Muscle of arm (tissue), 14 donors: ENCODE measurements around the gene AJM1. TPM values are rescaled to one million over a fixed set of nuclear protein-coding genes. Genes with fewer than 3 reads are reported as not detected.
"Not testable (repeated sequence)": the region's sequence is repeated elsewhere in the genome, so short reads cannot be mapped to it uniquely, and the experiment has no call there.

Experiments
- DNase-seq: peaks from one replicate; pipeline ENCODE4 v3.0.0-alpha.2; 2013
- long read RNA-seq, 11 donors: transcript quantifications; one replicate each; lab custom pipeline, GENCODE V29; 2026
- polyA plus RNA-seq, 12 donors: library from polyadenylated mRNA; unstranded; fragments of 120-200 nt; gene quantifications; one replicate each; pipeline ENCODE4 v1.2.1, GENCODE V29; 2013; ENCODE audit not compliant: insufficient read length in 12 of 12

AJM1 gene
- polyA plus RNA-seq, result 1 to 10 TPM in 10 of 12 donors, under 1 TPM in 1, not detected in 1; 0.93 to 7.0 (median 1.5) TPM
- long read RNA-seq, donor 1, full-length matches to known transcripts, result 21 of 21 reads
- long read RNA-seq, donor 1, partial matches to known transcripts, result 0 of 21 reads
- long read RNA-seq, donor 1, other reads (novel, unspliced or antisense), result 0 of 21 reads
- long read RNA-seq, donor 2, full-length matches to known transcripts, result 5 of 5 reads
- long read RNA-seq, donor 2, partial matches to known transcripts, result 0 of 5 reads
- long read RNA-seq, donor 2, other reads (novel, unspliced or antisense), result 0 of 5 reads
- long read RNA-seq, donor 3, full-length matches to known transcripts, result 2 of 2 reads
- long read RNA-seq, donor 3, partial matches to known transcripts, result 0 of 2 reads
- long read RNA-seq, donor 3, other reads (novel, unspliced or antisense), result 0 of 2 reads
- long read RNA-seq, donor 4, full-length matches to known transcripts, result 1 of 1 reads
- long read RNA-seq, donor 4, partial matches to known transcripts, result 0 of 1 reads
- long read RNA-seq, donor 4, other reads (novel, unspliced or antisense), result 0 of 1 reads
- long read RNA-seq, donor 5, result 0 reads
- long read RNA-seq, donor 6, full-length matches to known transcripts, result 2 of 2 reads
- long read RNA-seq, donor 6, partial matches to known transcripts, result 0 of 2 reads
- long read RNA-seq, donor 6, other reads (novel, unspliced or antisense), result 0 of 2 reads
- long read RNA-seq, donor 7, full-length matches to known transcripts, result 2 of 2 reads
- long read RNA-seq, donor 7, partial matches to known transcripts, result 0 of 2 reads
- long read RNA-seq, donor 7, other reads (novel, unspliced or antisense), result 0 of 2 reads
- long read RNA-seq, donor 8, full-length matches to known transcripts, result 9 of 9 reads
- long read RNA-seq, donor 8, partial matches to known transcripts, result 0 of 9 reads
- long read RNA-seq, donor 8, other reads (novel, unspliced or antisense), result 0 of 9 reads
- long read RNA-seq, donor 9, full-length matches to known transcripts, result 2 of 2 reads
- long read RNA-seq, donor 9, partial matches to known transcripts, result 0 of 2 reads
- long read RNA-seq, donor 9, other reads (novel, unspliced or antisense), result 0 of 2 reads
- long read RNA-seq, donor 10, full-length matches to known transcripts, result 5 of 5 reads
- long read RNA-seq, donor 10, partial matches to known transcripts, result 0 of 5 reads
- long read RNA-seq, donor 10, other reads (novel, unspliced or antisense), result 0 of 5 reads
- long read RNA-seq, donor 11, full-length matches to known transcripts, result 8 of 8 reads
- long read RNA-seq, donor 11, partial matches to known transcripts, result 0 of 8 reads
- long read RNA-seq, donor 11, other reads (novel, unspliced or antisense), result 0 of 8 reads

- DNase-seq, result peak; percentile 78
Observed at GRCh38 chr9:136842380-136842948, at the start of gene AJM1. Gene AJM1 (plus strand): TSS chr9:136842478. CDS start chr9:136844415, 1,937 bp downstream.

- no peak for DNase-seq
Observed at GRCh38 chr9:136793086-136793946, 49.0 kb upstream of the AJM1 start.

GRCh38 chr9:136794281-136794999 lies 47.8 kb upstream of the AJM1 start:
- DNase-seq, result no peak

GRCh38 chr9:136795000-136795348 lies 47.3 kb upstream of the AJM1 start:
- DNase-seq, result no peak

- DNase-seq, result no peak
Observed at GRCh38 chr9:136796238-136796774, 46.0 kb upstream of the AJM1 start, which contains the start of gene CCDC183. Gene CCDC183 (plus strand): TSS chr9:136796338. CDS start chr9:136796398, 60 bp downstream.

GRCh38 chr9:136796775-136797347 lies 45.4 kb upstream of the AJM1 start:
- DNase-seq, result not testable (repeated sequence)

- DNase-seq, result no peak
Observed at GRCh38 chr9:136798708-136799078, 43.6 kb upstream of the AJM1 start.

- no peak for DNase-seq
Observed at GRCh38 chr9:136799079-136799853, 43.0 kb upstream of the AJM1 start.

- no peak for DNase-seq
Observed at GRCh38 chr9:136799854-136800657, 42.2 kb upstream of the AJM1 start.

GRCh38 chr9:136802321-136802720 lies 40.0 kb upstream of the AJM1 start:
- no peak for DNase-seq

- DNase-seq, result not testable (repeated sequence)
Observed at GRCh38 chr9:136803009-136803550, 39.2 kb upstream of the AJM1 start.

- no peak for DNase-seq
Observed at GRCh38 chr9:136803551-136804508, 38.4 kb upstream of the AJM1 start.

GRCh38 chr9:136804509-136805206 lies 37.6 kb upstream of the AJM1 start:
- DNase-seq, result no peak

- DNase-seq, result no peak
Observed at GRCh38 chr9:136805207-136805740, 37.0 kb upstream of the AJM1 start.

GRCh38 chr9:136806067-136806466 lies 36.2 kb upstream of the AJM1 start:
- DNase-seq, result no peak
